ENCODE results near the gene DUOXA2. TPM values are rescaled to one million over a fixed set of nuclear protein-coding genes. Genes with fewer than 3 reads are reported as not detected.

Gene DUOXA2
- total RNA-seq, 1 experiment from 2014 or later: not detected

GRCh38 chr15:45083223-45083622, 30.9 kb upstream of the DUOXA2 start:
- Histone ChIP-seq H3K4me2 (ENCODE audit: low read length) (no peak overlapping the region), H3K27ac (ENCODE audit: low read length) (no peak overlapping the region), H3F3A (ENCODE audit: low read length, unreplicated experiment) (no peaks in the 10 kb centered on the region), H3K4me3 (ENCODE audit: low read length) (no peak overlapping the region), H3K9me2 (replicated peaks; ENCODE audit: low read length) (no peaks in the 10 kb centered on the region), H3K9me3 (ENCODE audit: low read length) (no peaks in the 10 kb centered on the region), H3K27me3 (ENCODE audit: low read length) (peaks cover 20% of the 10 kb centered on the region), H3K9ac (ENCODE audit: low read length) (no peak overlapping the region), H3K36me3 (ENCODE audit: low read depth, low read length) (no peaks in the 10 kb centered on the region), H3K4me1 (ENCODE audit: insufficient read depth, low read length) (no peaks in the 10 kb centered on the region), H4K20me1 (ENCODE audit: low read length) (no peaks in the 10 kb centered on the region), H2AFZ (ENCODE audit: low read length) (no peak overlapping the region), H3K79me2 (ENCODE audit: low read length) (no peaks in the 10 kb centered on the region)
- TF ChIP-seq CTCF (conservative IDR thresholded peaks at IDR 0.05; ENCODE audit: low read depth, low read length) (no peak), EZH2phosphoT487 (IDR thresholded peaks at IDR 0.05; ENCODE audit: borderline replicate concordance, low read length) (no peak), EZH2 (IDR thresholded peaks at IDR 0.05; ENCODE audit: low read length, unreplicated experiment) (no peak)
- ChIA-PET POLR2A (ENCODE audit: unreplicated experiment) (no interaction called here), CTCF (interaction anchor here (0.6 kb wide), 1 partner anchor 35 kb away, joined by 3 read pairs; no protein-coding TSS in a partner anchor)
- no peak for ATAC-seq
- no peak for DNase-seq
- intact Hi-C loops (cut with micrococcal nuclease): no loop called here
- BruUV-seq (replicated peaks): no TSS peak

GRCh38 chr15:45084163-45084562, 30.0 kb upstream of the DUOXA2 start:
- BruUV-seq (replicated peaks): no TSS peak
- ChIA-PET POLR2A (ENCODE audit: unreplicated experiment) (no interaction called here), CTCF (no interaction called here)
- Histone ChIP-seq H3K4me2 (ENCODE audit: low read length) (no peak overlapping the region), H3K4me3 (ENCODE audit: low read length) (no peak overlapping the region), H3K27me3 (ENCODE audit: low read length) (peaks cover 26% of the 10 kb centered on the region), H2AFZ (ENCODE audit: low read length) (no peak overlapping the region), H3K9ac (ENCODE audit: low read length) (no peak overlapping the region), H3F3A (ENCODE audit: low read length, unreplicated experiment) (no peaks in the 10 kb centered on the region), H3K27ac (ENCODE audit: low read length) (no peak overlapping the region), H3K9me3 (ENCODE audit: low read length) (no peaks in the 10 kb centered on the region), H3K9me2 (replicated peaks; ENCODE audit: low read length) (no peaks in the 10 kb centered on the region), H3K36me3 (ENCODE audit: low read depth, low read length) (no peaks in the 10 kb centered on the region), H3K4me1 (ENCODE audit: insufficient read depth, low read length) (no peaks in the 10 kb centered on the region), H4K20me1 (ENCODE audit: low read length) (no peaks in the 10 kb centered on the region), H3K79me2 (ENCODE audit: low read length) (no peaks in the 10 kb centered on the region)
- TF ChIP-seq CTCF (conservative IDR thresholded peaks at IDR 0.05; ENCODE audit: low read depth, low read length) (no peak), EZH2phosphoT487 (IDR thresholded peaks at IDR 0.05; ENCODE audit: borderline replicate concordance, low read length) (no peak), EZH2 (IDR thresholded peaks at IDR 0.05; ENCODE audit: low read length, unreplicated experiment) (no peak)
- intact Hi-C loops (cut with micrococcal nuclease): no loop called here
- ATAC-seq (no peak), DNase-seq (no peak)

- BruUV-seq (replicated peaks): no TSS peak
- ATAC-seq (no peak), DNase-seq (no peak)
- TF ChIP-seq EZH2 (IDR thresholded peaks at IDR 0.05; ENCODE audit: low read length, unreplicated experiment): no peak
- no peak; the same call in 1 of the 2 replicates for TF ChIP-seq CTCF (conservative IDR thresholded peaks at IDR 0.05; ENCODE audit: low read depth, low read length)
- no peak for TF ChIP-seq EZH2phosphoT487 (IDR thresholded peaks at IDR 0.05; ENCODE audit: borderline replicate concordance, low read length)
- Histone ChIP-seq H3K79me2 (ENCODE audit: low read length) (no peaks in the 10 kb centered on the region), H3K4me3 (ENCODE audit: low read length) (no peak overlapping the region), H2AFZ (ENCODE audit: low read length) (no peak overlapping the region), H3K4me1 (ENCODE audit: insufficient read depth, low read length) (no peaks in the 10 kb centered on the region), H3K36me3 (ENCODE audit: low read depth, low read length) (no peaks in the 10 kb centered on the region), H3K27ac (ENCODE audit: low read length) (no peak overlapping the region), H3F3A (ENCODE audit: low read length, unreplicated experiment) (no peaks in the 10 kb centered on the region), H3K9me3 (ENCODE audit: low read length) (no peaks in the 10 kb centered on the region), H3K9me2 (replicated peaks; ENCODE audit: low read length) (no peaks in the 10 kb centered on the region), H3K9ac (ENCODE audit: low read length) (no peak overlapping the region), H3K27me3 (ENCODE audit: low read length) (peaks cover 39% of the 10 kb centered on the region), H4K20me1 (ENCODE audit: low read length) (no peaks in the 10 kb centered on the region), H3K4me2 (ENCODE audit: low read length) (no peak overlapping the region)
- CTCF ChIA-PET: no interaction called here
- intact Hi-C loops (cut with micrococcal nuclease): no loop called here
- POLR2A ChIA-PET (ENCODE audit: unreplicated experiment): no interaction called here
Measured at GRCh38 chr15:45087513-45087912, 26.6 kb upstream of the DUOXA2 start.

Measured in PC-3 (cell line).